GM12865 (cell line): Measurements from ENCODE around the gene BANF1.

ENCODE experiments used
- DNase-seq: peaks from one replicate; pipeline ENCODE4 v3.0.0; 2010; ENCODE audit warnings: low read depth
- H3K4me3 ChIP-seq: 2 replicates; pipeline ENCODE4 v1.5.1; 2011; ENCODE audit warnings: mild to moderate bottlenecking, low read depth, low read length, control low read depth
- TF ChIP-seq, protein P1 (sequence below): IDR thresholded peaks from 2 replicates; pipeline ENCODE4 v1.5.1; 2011; ENCODE audit warnings: low read length, control low read depth, low read depth, inconsistent platforms; ENCODE audit not compliant: insufficient read depth; ENCODE audit errors: missing control alignments

BANF1 gene

GRCh38 chr11:65961267-65962140, 40.8 kb upstream of the BANF1 start, which contains the start of gene SART1:
TSS of gene SART1 (plus strand) at chr11:65961734. CDS start at chr11:65961781, 47 bp downstream.
- DNase-seq, result peak; percentile 99
- TF ChIP-seq, protein P1, sequence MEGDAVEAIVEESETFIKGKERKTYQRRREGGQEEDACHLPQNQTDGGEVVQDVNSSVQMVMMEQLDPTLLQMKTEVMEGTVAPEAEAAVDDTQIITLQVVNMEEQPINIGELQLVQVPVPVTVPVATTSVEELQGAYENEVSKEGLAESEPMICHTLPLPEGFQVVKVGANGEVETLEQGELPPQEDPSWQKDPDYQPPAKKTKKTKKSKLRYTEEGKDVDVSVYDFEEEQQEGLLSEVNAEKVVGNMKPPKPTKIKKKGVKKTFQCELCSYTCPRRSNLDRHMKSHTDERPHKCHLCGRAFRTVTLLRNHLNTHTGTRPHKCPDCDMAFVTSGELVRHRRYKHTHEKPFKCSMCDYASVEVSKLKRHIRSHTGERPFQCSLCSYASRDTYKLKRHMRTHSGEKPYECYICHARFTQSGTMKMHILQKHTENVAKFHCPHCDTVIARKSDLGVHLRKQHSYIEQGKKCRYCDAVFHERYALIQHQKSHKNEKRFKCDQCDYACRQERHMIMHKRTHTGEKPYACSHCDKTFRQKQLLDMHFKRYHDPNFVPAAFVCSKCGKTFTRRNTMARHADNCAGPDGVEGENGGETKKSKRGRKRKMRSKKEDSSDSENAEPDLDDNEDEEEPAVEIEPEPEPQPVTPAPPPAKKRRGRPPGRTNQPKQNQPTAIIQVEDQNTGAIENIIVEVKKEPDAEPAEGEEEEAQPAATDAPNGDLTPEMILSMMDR, result no peak
- peak within 1 kb of the TSS; percentile 63 for H3K4me3 ChIP-seq

DNA sequence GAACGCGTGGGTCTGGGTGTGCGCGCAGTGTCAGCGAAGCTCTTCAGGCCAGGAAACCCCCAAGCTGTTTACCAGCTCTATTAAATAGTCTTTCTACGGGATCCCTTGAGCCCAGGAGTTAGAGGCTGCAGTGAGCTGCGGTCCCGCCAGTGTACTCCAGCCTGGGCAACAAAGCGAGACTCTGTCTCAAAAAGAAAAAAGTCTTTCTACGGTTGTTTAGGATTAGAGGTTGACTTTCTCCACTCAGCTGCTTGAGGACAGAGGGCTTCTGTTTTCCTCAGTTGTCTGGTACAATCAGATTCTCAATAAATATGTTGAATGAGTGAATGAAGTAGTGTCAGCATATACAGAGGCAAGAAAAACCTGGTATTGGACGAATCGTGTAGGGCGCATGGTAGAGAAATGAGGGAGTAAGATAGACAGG, 40.1 kb upstream of the BANF1 start:
- no peak for DNase-seq

DNA sequence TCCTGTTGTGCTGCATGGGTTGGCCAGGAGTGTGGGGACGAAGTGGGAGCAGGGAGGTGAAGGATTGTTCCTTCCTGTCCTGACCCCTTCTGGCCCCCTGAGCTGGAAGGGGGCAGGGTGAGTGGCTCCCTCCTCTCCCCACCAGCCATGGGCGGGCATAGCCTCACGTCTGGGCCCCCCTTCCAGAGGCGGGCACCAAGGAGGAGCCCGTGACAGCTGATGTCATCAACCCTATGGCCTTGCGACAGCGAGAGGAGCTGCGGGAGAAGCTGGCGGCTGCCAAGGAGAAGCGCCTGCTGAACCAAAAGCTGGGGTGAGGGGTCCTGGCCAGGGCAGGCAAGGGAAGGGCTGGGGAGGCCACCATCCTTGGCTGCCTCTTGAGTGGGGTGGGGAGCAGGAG, 37.4 kb upstream of the BANF1 start:
- no peak overlapping the region for H3K4me3 ChIP-seq
- DNase-seq, result no peak
- TF ChIP-seq, protein P1, result no peak

More for the DNA sequence above, 40.1 kb upstream of the BANF1 start:
- TF ChIP-seq, protein P1, result no peak
- H3K4me3 ChIP-seq, result peak overlapping the region; percentile 63

- no peak for DNase-seq
- TF ChIP-seq, protein P1, result no peak
- no peak overlapping the region for H3K4me3 ChIP-seq
Observed at GRCh38 chr11:65965986-65966762, 36.1 kb upstream of the BANF1 start.

GRCh38 chr11:65967329-65967934, 34.9 kb upstream of the BANF1 start:
- no peak overlapping the region for H3K4me3 ChIP-seq
- DNase-seq, result no peak
- TF ChIP-seq, protein P1, result no peak

GRCh38 chr11:65968600-65969482, 33.5 kb upstream of the BANF1 start:
- TF ChIP-seq, protein P1, result no peak
- no peak overlapping the region for H3K4me3 ChIP-seq
- DNase-seq, result no peak
